ENCODE results near the gene RYR2. TPM values are rescaled to one million over a fixed set of nuclear protein-coding genes. Genes with fewer than 3 reads are reported as not detected.

RYR2 gene
- total RNA-seq, 4 donors from 2014 or later, result 0.13 to 2.5 (median 0.88) TPM

DNA sequence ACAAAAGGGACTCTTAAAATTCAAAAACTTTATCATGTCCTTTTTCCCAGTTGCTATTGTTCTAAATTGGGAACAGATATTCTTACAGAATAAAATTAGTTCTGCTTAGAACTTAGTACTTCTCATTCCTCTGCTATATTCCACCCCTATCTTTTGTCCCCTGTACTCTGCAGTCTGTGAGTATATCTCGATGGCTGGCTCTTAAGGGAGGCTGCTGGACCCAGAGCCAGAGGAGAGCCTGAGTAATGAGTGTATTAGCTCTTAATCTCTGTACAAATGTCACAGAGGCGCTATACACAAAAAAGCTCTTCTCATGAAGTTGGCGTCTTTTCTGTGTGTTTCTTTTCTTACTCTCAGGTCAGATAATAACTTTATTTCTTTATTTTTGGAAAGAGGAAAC, 425.3 kb downstream of the RYR2 start:
- H3K36me3 ChIP-seq, result no peaks in the 10 kb centered on the region
- no peak for DNase-seq
- no peak overlapping the region for H3K27ac ChIP-seq
- H3K27me3 ChIP-seq, result no peaks in the 10 kb centered on the region
- H3K9me3 ChIP-seq, result no peaks in the 10 kb centered on the region
- no peaks in the 10 kb centered on the region for H3K4me1 ChIP-seq
- H3K4me3 ChIP-seq, result no peak overlapping the region
- TF ChIP-seq POLR2A (IDR thresholded peaks at IDR 0.05), result no peak
- TF ChIP-seq, protein P1, sequence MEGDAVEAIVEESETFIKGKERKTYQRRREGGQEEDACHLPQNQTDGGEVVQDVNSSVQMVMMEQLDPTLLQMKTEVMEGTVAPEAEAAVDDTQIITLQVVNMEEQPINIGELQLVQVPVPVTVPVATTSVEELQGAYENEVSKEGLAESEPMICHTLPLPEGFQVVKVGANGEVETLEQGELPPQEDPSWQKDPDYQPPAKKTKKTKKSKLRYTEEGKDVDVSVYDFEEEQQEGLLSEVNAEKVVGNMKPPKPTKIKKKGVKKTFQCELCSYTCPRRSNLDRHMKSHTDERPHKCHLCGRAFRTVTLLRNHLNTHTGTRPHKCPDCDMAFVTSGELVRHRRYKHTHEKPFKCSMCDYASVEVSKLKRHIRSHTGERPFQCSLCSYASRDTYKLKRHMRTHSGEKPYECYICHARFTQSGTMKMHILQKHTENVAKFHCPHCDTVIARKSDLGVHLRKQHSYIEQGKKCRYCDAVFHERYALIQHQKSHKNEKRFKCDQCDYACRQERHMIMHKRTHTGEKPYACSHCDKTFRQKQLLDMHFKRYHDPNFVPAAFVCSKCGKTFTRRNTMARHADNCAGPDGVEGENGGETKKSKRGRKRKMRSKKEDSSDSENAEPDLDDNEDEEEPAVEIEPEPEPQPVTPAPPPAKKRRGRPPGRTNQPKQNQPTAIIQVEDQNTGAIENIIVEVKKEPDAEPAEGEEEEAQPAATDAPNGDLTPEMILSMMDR (IDR thresholded peaks at IDR 0.05), result no peak

DNA sequence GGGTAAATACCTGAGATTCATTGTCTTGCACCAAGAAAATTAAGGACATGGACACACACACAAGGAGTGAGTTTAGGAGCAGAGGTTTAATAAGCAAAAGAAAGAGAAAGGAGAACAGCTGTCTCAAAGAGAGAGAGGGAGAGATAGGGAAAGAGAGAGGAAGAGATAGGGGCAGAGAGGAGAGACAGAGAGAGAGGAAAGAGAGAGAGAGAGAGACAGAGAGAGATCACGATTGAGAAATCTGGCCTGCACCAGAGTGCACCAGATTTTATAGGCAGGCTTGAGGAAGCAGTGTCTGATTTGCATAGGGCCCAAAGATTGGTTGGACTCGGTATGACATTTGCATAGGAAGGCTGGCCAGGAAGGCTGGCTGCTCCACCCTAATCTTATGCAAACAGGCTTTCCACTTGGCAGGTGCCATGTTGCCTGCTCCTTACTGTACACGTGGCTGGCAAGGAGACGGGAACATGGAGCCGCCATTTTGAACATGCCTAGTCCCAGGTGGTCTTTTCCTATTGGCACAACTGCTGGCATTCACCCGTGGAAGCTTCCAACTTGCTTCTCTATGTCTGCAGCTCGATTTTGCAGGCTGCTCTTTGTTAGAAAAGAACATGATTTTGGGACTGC, 428.8 kb downstream of the RYR2 start:
- TF ChIP-seq, protein P1 (IDR thresholded peaks at IDR 0.05), result no peak
- TF ChIP-seq POLR2A (IDR thresholded peaks at IDR 0.05), result no peak
- Histone ChIP-seq H3K36me3 (no peaks in the 10 kb centered on the region), H3K4me3 (no peak overlapping the region), H3K27me3 (no peaks in the 10 kb centered on the region), H3K9me3 (no peaks in the 10 kb centered on the region), H3K27ac (no peak overlapping the region), H3K4me1 (no peaks in the 10 kb centered on the region)
- no peak for DNase-seq

DNA sequence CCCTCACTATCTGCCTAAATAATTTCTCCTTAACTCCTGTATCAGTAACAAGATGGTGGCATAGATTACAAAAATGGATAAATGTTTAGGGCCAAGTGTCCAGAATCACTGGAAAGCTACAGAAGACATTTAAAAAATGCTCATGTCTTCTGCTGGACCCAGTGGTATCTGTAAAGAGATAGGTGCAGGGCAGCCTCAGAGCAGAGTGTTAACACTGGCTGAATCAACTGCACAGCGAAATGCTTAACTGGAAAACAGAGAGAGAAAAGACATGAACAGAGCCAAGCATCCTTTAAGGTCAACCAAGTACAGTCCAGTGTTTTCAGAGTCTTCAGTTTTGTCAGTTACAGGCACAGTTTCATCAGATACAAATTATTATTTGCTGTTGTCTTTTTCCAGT, 429.4 kb downstream of the RYR2 start:
- H3K4me1 ChIP-seq, result no peaks in the 10 kb centered on the region
- H3K4me3 ChIP-seq, result no peak overlapping the region
- no peaks in the 10 kb centered on the region for H3K9me3 ChIP-seq
- TF ChIP-seq POLR2A (IDR thresholded peaks at IDR 0.05), result no peak
- TF ChIP-seq, protein P1 (IDR thresholded peaks at IDR 0.05), result no peak
- no peak overlapping the region for H3K27ac ChIP-seq
- no peaks in the 10 kb centered on the region for H3K27me3 ChIP-seq
- no peak for DNase-seq
- no peaks in the 10 kb centered on the region for H3K36me3 ChIP-seq

DNA sequence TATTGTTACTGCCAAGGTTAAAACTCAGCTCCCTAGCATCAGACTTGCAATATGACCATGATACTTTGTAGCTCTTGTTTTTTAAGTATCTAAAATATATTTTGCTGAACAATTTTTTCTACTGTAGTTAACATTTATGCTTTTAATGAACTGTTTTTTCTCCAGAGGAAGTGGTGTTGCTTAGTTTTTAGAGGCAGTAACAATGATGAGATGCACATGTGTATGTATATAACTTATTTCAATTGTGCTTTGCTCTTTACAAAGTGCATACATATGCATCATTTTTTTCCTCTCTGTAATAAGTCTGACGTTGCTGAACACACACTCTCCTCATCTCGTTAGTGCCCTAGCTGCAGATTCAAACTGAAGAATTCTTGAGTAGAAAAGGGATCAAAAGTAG, 430.0 kb downstream of the RYR2 start:
- H3K4me3 ChIP-seq, result no peak overlapping the region
- H3K4me1 ChIP-seq, result no peaks in the 10 kb centered on the region
- H3K9me3 ChIP-seq, result no peaks in the 10 kb centered on the region
- H3K36me3 ChIP-seq, result no peaks in the 10 kb centered on the region
- H3K27me3 ChIP-seq, result no peaks in the 10 kb centered on the region
- no peak overlapping the region for H3K27ac ChIP-seq
- TF ChIP-seq POLR2A (IDR thresholded peaks at IDR 0.05), result no peak
- TF ChIP-seq, protein P1 (IDR thresholded peaks at IDR 0.05), result no peak
- no peak for DNase-seq

DNA sequence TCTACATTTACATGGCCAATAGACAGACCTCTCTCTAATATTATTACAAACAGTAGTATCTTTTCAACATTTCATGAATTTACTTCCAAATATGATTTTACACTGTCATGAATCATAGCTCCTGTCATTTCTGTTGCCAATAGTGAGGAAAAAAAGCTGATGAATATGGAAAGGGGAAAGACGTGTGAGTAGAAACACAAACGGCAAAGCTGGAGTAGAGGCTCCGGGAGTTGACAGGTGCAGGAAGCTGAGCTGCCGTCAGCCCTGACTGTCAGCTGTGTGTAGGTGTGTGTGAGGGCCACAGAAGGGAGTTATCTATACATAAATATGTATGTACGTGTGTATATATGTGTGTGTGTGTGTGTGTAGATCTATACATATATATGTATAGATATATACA, 431.9 kb downstream of the RYR2 start:
- H3K9me3 ChIP-seq, result no peaks in the 10 kb centered on the region
- TF ChIP-seq POLR2A (IDR thresholded peaks at IDR 0.05), result no peak
- TF ChIP-seq, protein P1 (IDR thresholded peaks at IDR 0.05), result no peak
- H3K27me3 ChIP-seq, result no peaks in the 10 kb centered on the region
- no peak overlapping the region for H3K4me3 ChIP-seq
- no peak overlapping the region for H3K27ac ChIP-seq
- no peaks in the 10 kb centered on the region for H3K4me1 ChIP-seq
- H3K36me3 ChIP-seq, result no peaks in the 10 kb centered on the region
- no peak for DNase-seq

DNA sequence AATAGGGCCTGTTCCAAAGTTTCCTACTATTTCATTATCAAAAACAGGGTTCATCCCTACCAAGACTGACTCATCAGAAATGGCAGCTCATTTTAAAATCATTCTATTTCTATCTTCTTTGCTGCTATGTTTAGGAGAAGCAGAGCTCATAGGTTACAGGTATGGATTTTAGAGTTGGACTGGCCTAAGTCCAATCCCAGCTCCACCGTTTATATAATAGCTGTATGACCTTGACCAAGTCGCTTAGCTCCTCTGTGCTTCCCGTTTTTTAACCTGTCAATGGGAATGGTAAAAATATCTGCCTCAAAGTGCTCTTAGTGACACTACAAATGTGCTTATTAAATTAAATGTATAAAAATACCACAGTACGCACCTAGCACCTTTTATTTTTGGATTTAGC, 436.1 kb downstream of the RYR2 start:
- H3K4me1 ChIP-seq, result no peaks in the 10 kb centered on the region
- H3K27ac ChIP-seq, result no peak overlapping the region
- no peak overlapping the region for H3K4me3 ChIP-seq
- H3K36me3 ChIP-seq, result no peaks in the 10 kb centered on the region
- DNase-seq, result no peak
- no peaks in the 10 kb centered on the region for H3K27me3 ChIP-seq
- no peaks in the 10 kb centered on the region for H3K9me3 ChIP-seq
- TF ChIP-seq, protein P1 (IDR thresholded peaks at IDR 0.05), result no peak
- no peak for TF ChIP-seq POLR2A (IDR thresholded peaks at IDR 0.05)
